ENCODE measurements around the gene XPC.

XPC gene

GRCh38 chr3:14152233-14152962 is 26.0 kb downstream of the XPC start:
- TF ChIP-seq CTCF (IDR thresholded peaks at IDR 0.05; ENCODE audit: low read depth, low read length, missing control alignments): peak; percentile 33
- DNase-seq (ENCODE audit: low read depth): no peak
- no peak overlapping the region for H3K4me3 ChIP-seq (ENCODE audit: low read depth, low read length)

DNA sequence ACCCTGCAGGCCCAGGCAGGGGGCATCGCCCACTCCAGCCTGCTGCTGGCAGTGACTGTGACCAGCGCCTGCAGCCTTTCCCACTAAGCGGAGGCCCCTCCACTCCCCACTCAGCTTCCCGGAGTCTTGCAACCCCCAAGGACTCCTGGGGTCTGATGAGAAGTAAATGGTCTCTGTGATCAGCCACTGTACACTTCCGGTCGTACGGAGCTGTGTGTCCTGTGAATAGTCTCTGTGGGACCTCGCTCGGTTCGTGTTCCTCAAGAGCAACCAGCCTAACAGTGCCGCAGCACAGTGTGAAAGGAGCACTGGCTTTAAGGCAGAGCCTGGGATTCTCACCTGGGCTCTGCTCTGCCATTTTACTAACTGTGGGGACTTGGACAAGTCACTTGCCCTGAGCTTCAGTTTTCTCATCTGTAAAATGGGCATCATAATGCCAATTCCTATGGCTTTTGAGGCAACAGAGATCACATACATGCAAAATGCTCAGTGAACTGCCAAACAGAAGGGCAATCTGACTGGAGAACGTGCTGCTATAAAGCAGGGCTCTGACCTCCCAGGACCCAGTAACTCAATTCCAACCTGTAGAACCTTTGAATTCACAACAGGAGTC is 26.8 kb downstream of the XPC start:
- no peak for TF ChIP-seq CTCF (IDR thresholded peaks at IDR 0.05; ENCODE audit: low read depth, low read length, missing control alignments)
- H3K4me3 ChIP-seq (ENCODE audit: low read depth, low read length): no peak overlapping the region
- DNase-seq (ENCODE audit: low read depth): no peak

DNA sequence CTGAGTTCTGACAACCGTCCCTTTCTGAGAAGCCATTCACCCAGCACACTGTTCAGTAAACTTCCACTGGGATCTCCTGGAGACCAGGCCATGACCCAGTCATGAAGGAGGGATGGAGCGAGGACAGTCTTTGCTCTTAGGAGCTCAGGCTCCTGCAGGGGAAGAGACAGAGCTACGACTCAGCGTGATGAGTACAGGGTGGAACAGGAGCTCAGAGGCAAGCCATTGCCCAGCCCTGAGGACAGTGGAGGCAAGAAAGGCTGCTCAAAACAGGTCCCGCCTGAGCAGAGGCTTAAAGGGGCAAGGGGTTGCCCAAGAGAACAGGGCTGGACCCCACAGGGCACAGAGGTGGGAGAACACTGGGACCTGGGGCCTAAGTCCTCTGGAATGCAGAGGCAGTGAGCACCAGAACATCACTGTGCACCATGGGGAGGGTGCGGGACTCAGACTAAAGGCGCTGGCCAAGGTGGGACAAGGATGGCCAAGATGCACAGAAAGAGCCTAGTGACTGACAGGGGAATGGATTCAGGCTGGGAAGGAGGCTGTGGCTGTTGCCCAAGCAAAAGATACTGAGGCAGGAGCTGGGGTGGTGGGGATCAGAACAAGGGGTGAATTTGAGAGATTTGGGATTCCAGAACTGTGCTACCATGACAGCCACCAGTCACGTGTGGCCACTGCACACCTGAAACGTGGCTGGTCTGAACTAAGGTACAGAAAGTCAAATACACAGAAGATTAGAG is 27.7 kb downstream of the XPC start:
- DNase-seq (ENCODE audit: low read depth): no peak
- no peak for TF ChIP-seq CTCF (IDR thresholded peaks at IDR 0.05; ENCODE audit: low read depth, low read length, missing control alignments)

DNA sequence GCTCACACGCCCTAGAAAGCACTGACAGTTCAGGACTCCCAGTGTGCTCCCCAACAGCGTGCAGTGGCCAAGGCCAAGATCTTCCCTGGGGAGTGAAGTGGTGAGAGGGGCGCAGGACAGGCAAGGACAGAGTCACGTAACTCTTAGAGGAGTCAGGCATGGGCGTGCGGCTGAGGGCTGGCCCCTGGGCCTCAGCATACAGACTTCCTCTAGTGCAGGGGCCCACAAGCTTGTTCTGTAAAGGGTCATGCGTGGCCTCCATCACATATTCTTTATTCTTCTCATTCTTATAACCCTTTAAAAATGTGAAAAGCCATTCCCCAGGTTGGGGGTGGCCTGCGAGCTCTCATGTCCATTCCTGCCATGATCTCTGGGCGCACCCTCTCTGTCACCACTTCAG is 28.3 kb downstream of the XPC start:
- no peak for DNase-seq (ENCODE audit: low read depth)
- TF ChIP-seq CTCF (IDR thresholded peaks at IDR 0.05; ENCODE audit: low read depth, low read length, missing control alignments): no peak
- H3K4me3 ChIP-seq (ENCODE audit: low read depth, low read length): no peak overlapping the region

More for the DNA sequence above, 27.7 kb downstream of the XPC start:
- H3K4me3 ChIP-seq (ENCODE audit: low read depth, low read length): no peak overlapping the region

- no peak for TF ChIP-seq CTCF (IDR thresholded peaks at IDR 0.05; ENCODE audit: low read depth, low read length, missing control alignments)
- H3K4me3 ChIP-seq (ENCODE audit: low read depth, low read length): no peak overlapping the region
- no peak for DNase-seq (ENCODE audit: low read depth)
Observed at GRCh38 chr3:14148041-14148985, 30.1 kb downstream of the XPC start.

DNA sequence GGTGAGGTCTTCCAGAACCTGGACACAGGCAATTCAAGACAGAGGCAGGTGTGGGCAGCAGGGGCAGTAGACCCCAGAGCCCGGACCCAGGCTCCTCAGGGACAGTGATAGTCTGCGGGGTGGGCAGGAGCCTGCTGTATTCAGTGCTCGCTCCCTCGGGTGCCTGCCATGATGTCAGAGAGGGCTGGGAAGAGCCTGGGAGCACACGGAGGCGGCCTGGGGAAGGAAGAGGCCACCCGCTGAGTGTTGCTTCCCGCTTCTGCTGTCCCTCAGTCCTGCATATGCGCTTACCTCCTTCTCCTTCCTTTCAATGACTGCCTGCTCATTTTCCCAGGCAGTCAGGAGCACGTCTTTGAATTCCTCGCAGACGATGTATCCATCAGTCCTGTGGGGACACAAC is 30.8 kb downstream of the XPC start:
- no peak for TF ChIP-seq CTCF (IDR thresholded peaks at IDR 0.05; ENCODE audit: low read depth, low read length, missing control alignments)
- no peak overlapping the region for H3K4me3 ChIP-seq (ENCODE audit: low read depth, low read length)
- no peak for DNase-seq (ENCODE audit: low read depth)
